Peyer's patch (tissue), 4 donors: Measurements from ENCODE around the gene NR6A1. TPM values are rescaled to one million over a fixed set of nuclear protein-coding genes. Genes with fewer than 3 reads are reported as not detected.

Experiments
- DNase-seq, 3 donors: peaks; one replicate each; pipeline ENCODE4 v3.0.0-alpha.2; 2017 to 2019
- H3K27ac ChIP-seq, 4 donors: fragments of 200-600 bp; sonication (generic); one replicate each; pipeline ENCODE4 v1.5.1; 2016 to 2019
- H3K27me3 ChIP-seq, 2 donors: fragments of 200-600 bp; sonication (generic); one replicate each; pipeline ENCODE4 v1.5.1; 2019
- H3K36me3 ChIP-seq, 3 donors: fragments of 200-600 bp; sonication (generic); one replicate each; pipeline ENCODE4 v1.5.1; 2016 to 2019
- H3K4me1 ChIP-seq, 4 donors: fragments of 200-600 bp; sonication (generic); one replicate each; pipeline ENCODE4 v1.5.1; 2016 to 2019
- H3K4me3 ChIP-seq, 4 donors: fragments of 200-600 bp; sonication (generic); 1 replicate in 3 of 4; 2 replicates in 1 of 4; pipeline ENCODE4 v1.5.1; 2016 to 2019; ENCODE audit warnings: mild to moderate bottlenecking in 1 of 4
- H3K9me3 ChIP-seq, 4 donors: fragments of 200-600 bp; sonication (generic); one replicate each; pipeline ENCODE4 v1.5.1; 2016 to 2019; ENCODE audit warnings: mild to moderate bottlenecking in 1 of 4
- CTCF ChIP-seq, 6 experiments: fragments of 450-650 bp in 4 of 6; fragments of 200-600 bp in 2 of 6; sonication (generic) in 1 of 6; IDR thresholded peaks; one replicate each; pipeline ENCODE4 v1.5.1; 2017 to 2019; ENCODE audit warnings: antibody characterized with exemption in 6 of 6, mild to moderate bottlenecking in 3 of 6, moderate library complexity in 1 of 6
- POLR2A ChIP-seq, 2 donors: fragments of 450-650 bp; IDR thresholded peaks; one replicate each; pipeline ENCODE4 v1.5.1; 2017; ENCODE audit warnings: antibody characterized with exemption in 2 of 2, mild to moderate bottlenecking in 2 of 2, moderate library complexity in 2 of 2
- total RNA-seq, 4 donors: library from RNA; depleted of rRNA; stranded (reverse); fragments of >200 nt; gene quantifications; one replicate each; pipeline ENCODE4 v1.1.0, GENCODE V29; 2016

Gene NR6A1
- total RNA-seq, 4 donors from 2014 or later: 10.7 to 43.0 (median 28.1) TPM

DNA sequence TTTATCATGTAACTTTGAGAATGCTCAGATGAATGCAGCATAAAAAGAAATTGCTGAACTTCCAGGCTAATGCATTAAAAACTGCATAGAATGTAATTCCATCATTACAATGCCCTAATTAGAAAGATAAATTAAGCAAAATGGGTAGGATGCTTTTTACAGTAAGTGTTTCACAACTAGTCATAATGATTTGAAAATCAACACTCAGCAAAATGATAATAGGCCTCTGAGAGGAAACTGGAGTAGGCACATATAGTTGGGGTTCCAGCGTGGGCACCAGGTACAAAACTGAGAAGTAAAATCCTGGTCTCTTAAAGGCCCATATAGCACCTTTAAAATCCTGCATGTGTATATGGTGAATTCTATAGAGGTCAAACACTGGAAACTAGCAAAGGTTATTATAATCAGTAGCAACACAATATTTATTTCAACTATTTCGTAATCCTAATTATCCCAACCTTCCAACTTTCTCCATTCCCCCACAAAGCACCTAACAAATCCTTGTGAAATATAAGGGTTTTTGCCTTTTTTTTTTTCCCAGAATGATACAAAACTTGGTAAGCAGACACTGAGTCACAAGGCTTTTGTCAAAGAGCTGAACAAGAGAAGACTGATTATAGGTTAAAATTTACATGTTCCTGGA lies 155.9 kb downstream of the NR6A1 start:
- Histone ChIP-seq H3K4me3 (no peak overlapping the region), H3K27me3 (no peaks in the 10 kb centered on the region), H3K4me1 (no peaks in the 10 kb centered on the region), H3K36me3 (no peaks in the 10 kb centered on the region), H3K27ac (no peak overlapping the region), H3K9me3 (no peaks in the 10 kb centered on the region)
- no peak for TF ChIP-seq POLR2A (IDR thresholded peaks at IDR 0.05)
- no peak for TF ChIP-seq CTCF (IDR thresholded peaks at IDR 0.05)
- no peak for DNase-seq

DNA sequence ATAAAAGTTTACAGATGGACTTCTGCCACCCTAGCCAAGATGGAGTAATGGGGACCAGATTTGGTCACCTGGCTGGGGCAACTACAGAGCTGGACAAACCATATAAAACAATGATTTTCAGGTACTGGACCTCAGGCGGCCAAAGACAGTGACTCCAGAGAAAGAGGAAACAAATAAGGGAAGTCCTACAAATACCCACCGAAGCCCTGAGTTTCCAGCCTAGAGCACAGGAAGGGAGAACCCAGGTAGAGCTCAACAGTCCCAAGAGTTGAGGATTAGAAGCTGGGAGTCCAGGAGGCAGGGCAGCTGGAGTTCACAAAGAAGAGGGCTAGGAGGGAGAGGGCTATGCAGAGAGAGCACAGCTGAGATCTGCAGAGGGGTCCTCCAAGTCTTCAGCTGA lies 157.3 kb downstream of the NR6A1 start:
- no peaks in the 10 kb centered on the region for H3K27me3 ChIP-seq
- DNase-seq: no peak
- no peaks in the 10 kb centered on the region for H3K4me1 ChIP-seq
- no peaks in the 10 kb centered on the region for H3K9me3 ChIP-seq
- H3K27ac ChIP-seq: no peak overlapping the region
- H3K36me3 ChIP-seq: no peaks in the 10 kb centered on the region
- no peak overlapping the region for H3K4me3 ChIP-seq
- TF ChIP-seq CTCF (IDR thresholded peaks at IDR 0.05) (no peak), POLR2A (IDR thresholded peaks at IDR 0.05) (no peak)

DNA sequence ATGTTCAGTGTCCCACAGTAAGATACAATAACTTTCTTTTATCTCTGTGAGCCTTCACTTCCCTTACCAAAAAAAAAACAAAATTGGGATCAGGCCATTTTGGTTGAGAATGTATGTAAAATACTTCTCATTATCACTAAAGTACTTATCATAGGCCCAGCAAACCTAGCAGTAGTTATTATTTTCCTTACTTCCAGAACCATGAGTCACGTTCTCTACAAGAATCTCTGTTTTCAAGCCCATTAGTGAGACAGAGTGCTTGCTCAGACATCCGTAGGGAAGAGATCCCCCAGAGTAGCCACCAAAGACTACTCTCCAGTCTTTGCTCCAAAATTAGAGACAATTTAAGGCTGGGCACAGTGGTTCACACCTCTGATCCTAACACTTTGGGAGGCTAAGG lies 160.0 kb downstream of the NR6A1 start:
- no peaks in the 10 kb centered on the region for H3K9me3 ChIP-seq
- no peaks in the 10 kb centered on the region for H3K4me1 ChIP-seq
- H3K4me3 ChIP-seq: no peak overlapping the region
- no peak overlapping the region for H3K27ac ChIP-seq
- no peaks in the 10 kb centered on the region for H3K36me3 ChIP-seq
- TF ChIP-seq POLR2A (IDR thresholded peaks at IDR 0.05) (no peak), CTCF (IDR thresholded peaks at IDR 0.05) (no peak)
- H3K27me3 ChIP-seq: no peaks in the 10 kb centered on the region
- no peak for DNase-seq

DNA sequence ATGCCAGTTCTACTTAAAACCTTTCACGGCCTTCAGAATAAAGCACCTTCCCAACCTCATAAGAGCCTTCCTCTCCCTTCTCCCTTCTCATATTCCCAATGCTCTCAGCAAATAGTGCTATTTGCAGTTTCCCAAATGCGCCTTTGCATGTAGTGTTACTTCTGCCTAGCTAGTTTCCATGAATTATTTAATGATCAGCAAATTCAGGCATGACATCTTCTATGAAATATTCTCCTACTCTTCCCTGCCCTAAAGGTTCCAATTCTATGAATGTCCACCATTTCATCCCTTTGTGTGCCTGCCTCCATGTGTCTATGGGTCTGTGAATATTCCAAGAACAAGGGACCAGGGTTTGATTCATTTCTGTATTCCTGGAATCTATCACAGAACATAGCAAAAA lies 165.1 kb downstream of the NR6A1 start:
- no peak for TF ChIP-seq CTCF (IDR thresholded peaks at IDR 0.05)
- no peak for TF ChIP-seq POLR2A (IDR thresholded peaks at IDR 0.05)
- Histone ChIP-seq H3K4me1 (no peaks in the 10 kb centered on the region), H3K4me3 (no peak overlapping the region), H3K9me3 (no peaks in the 10 kb centered on the region), H3K36me3 (no peaks in the 10 kb centered on the region), H3K27ac (no peak overlapping the region), H3K27me3 (no peaks in the 10 kb centered on the region)
- DNase-seq: no peak

DNA sequence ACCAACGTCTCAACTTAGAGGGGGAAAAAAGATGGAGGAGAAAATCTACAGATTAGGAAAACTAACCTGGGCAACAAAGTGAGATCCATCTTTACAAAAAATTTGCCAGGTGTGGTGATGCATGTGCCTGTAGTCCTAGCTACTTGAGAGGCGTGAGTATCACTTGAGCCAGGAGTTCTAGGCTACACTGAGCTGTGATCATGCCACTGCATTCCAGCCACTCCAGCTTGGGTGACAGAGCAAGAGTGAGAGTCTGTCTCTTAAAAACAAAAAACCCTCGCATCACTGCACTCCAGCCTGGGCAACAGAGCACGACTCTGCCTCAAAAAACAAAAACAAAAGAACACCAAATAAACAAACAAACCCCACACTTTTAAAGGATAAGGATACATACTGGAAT lies 165.9 kb downstream of the NR6A1 start:
- H3K4me1 ChIP-seq: no peaks in the 10 kb centered on the region
- H3K4me3 ChIP-seq: no peak overlapping the region
- no peaks in the 10 kb centered on the region for H3K27me3 ChIP-seq
- no peaks in the 10 kb centered on the region for H3K36me3 ChIP-seq
- TF ChIP-seq CTCF (IDR thresholded peaks at IDR 0.05): no peak
- no peak for TF ChIP-seq POLR2A (IDR thresholded peaks at IDR 0.05)
- DNase-seq: no peak
- H3K9me3 ChIP-seq: no peaks in the 10 kb centered on the region
- H3K27ac ChIP-seq: no peak overlapping the region

DNA sequence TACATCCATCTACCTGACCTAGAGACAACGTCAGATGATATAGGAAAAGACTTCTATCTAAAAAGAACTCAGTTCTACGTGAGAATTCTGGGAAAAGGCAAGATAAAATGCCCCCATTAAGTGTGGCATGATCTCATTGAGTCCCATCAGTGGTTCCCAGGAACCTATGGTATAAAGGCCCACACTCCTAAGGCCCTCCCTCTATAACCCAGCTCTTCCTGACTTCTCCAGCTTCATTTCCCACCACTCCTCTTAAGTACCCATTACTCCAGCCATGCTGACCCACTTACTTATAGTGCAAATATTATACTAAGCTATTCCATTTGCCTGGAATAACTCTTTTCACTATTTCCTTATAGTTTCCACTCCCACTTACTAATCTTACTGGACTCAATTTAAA lies 168.5 kb downstream of the NR6A1 start:
- TF ChIP-seq POLR2A (IDR thresholded peaks at IDR 0.05) (no peak), CTCF (IDR thresholded peaks at IDR 0.05) (no peak)

More for the DNA sequence above, 168.5 kb downstream of the NR6A1 start:
- H3K4me1 ChIP-seq: no peaks in the 10 kb centered on the region
- no peaks in the 10 kb centered on the region for H3K27me3 ChIP-seq
- no peak overlapping the region for H3K4me3 ChIP-seq
- no peaks in the 10 kb centered on the region for H3K36me3 ChIP-seq
- DNase-seq: no peak
- no peak overlapping the region for H3K27ac ChIP-seq
- no peaks in the 10 kb centered on the region for H3K9me3 ChIP-seq
